SJSA1 (cell line): Measurements from ENCODE around the gene LRPPRC. TPM values are rescaled to one million over a fixed set of nuclear protein-coding genes. Genes with fewer than 3 reads are reported as not detected.

Experiments
- total RNA-seq: library from RNA; depleted of rRNA; stranded (reverse); fragments of >200 nt; shearing (Covaris generic); gene quantifications from 2 replicates; pipeline ENCODE4 v1.2.3, GENCODE V29; 2014; rRNA removed

LRPPRC gene
- total RNA-seq, 1 experiment from 2014 or later: 50.7 TPM

Other genes with a start within 250 kb of the LRPPRC start
- gene DYNC2LI1, start 221.9 kb downstream of the LRPPRC start, total RNA-seq: 12.7 and 15.7 TPM in 2 replicates
- not detected in 2 replicates for gene ABCG5, start 157.2 kb downstream of the LRPPRC start, total RNA-seq
- not detected in 2 replicates for gene ABCG8, start 157.0 kb downstream of the LRPPRC start, total RNA-seq
- gene PPM1B, start 172.9 kb upstream of the LRPPRC start, total RNA-seq: 38.8 and 41.2 TPM in 2 replicates